Measurements from ENCODE around the gene ZNF555. TPM values are rescaled to one million over a fixed set of nuclear protein-coding genes. Genes with fewer than 3 reads are reported as not detected.

ZNF555 gene
- 22.1 TPM for total RNA-seq

DNA sequence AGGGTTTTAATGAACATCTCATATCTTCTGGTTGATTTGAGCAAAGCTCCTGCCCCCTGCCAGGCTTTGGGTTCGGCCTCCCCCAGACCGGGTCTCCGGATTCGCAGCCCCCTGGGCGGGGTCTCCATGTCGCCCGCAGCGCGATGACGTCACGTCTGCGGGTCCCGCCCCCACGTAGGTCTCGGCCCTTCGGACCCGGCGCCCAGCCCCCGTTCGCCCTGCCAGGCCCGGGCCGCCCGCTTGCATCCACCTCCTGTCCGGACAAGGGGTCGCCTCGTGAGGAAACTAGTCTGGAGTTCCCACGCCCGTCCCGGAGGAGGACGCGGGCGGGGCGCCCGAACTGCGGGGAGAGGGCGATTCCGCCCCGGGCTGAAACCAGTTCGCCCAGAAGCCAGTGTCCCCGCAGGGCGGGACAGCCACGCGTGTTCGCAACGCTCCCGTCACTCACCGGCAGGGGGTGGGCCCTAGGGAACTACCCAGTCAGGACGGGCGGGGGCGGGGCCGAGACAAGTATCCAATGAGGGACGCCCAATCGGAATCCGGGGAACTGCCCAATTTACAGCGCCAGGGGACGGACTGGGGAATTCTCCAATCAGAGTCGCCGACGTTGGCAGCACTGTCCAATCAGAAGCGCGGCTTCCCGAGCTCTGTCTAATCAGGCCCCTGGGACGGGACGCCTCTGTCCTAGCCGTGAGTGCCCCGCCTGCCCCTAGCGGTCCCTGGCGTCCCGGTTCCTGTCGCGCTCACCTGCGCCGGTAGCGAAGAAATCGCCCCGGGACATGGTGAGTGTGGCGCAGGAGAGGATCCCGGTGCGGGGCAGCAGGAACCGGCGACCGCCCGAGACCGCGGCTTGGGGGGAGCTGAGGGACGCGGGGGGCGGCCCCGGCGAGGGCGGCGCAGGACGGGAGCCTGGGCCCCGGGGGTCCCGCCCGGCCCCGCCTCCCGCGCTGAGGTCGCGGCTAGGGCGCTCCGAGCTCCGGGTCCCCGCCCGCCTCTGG is at the start of gene ZNF555:
TSS of gene ZNF555 (plus strand) at position 682 of the 998 bp plus-strand sequence. CDS start at position 780, 98 bp downstream.

DNA sequence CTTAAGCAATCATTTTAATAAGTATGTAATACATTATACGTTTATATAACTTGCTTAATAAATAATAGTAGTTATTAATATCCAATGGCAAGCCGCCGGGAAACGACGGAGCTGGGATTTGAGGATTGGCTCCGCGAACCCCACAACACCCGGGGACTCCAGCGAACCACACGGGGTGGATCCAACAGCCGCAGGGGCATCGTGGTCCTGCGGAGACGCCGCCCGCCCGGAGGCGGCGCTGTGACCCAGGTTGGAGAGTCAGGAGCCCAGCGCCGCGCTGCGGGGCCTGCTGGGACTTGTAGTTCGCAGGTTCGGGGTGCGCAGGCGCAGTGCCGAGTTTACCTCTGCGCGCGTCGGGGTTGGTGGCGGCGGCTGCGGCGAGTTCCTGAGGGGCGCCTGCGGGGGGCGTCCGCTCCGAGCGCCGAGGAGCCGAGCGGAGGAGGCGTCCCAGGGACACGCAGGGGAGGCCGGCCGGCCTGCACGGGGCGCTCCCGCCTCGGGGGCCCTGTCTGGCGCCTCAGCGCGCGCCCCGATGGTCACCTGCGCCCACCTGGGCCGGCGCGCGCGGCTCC is 21.6 kb upstream of the ZNF555 start, which contains the start of gene ZNF554:
TSS of gene ZNF554 (plus strand) at position 329 of the 572 bp plus-strand sequence. CDS start at position 533, 204 bp downstream.

DNA sequence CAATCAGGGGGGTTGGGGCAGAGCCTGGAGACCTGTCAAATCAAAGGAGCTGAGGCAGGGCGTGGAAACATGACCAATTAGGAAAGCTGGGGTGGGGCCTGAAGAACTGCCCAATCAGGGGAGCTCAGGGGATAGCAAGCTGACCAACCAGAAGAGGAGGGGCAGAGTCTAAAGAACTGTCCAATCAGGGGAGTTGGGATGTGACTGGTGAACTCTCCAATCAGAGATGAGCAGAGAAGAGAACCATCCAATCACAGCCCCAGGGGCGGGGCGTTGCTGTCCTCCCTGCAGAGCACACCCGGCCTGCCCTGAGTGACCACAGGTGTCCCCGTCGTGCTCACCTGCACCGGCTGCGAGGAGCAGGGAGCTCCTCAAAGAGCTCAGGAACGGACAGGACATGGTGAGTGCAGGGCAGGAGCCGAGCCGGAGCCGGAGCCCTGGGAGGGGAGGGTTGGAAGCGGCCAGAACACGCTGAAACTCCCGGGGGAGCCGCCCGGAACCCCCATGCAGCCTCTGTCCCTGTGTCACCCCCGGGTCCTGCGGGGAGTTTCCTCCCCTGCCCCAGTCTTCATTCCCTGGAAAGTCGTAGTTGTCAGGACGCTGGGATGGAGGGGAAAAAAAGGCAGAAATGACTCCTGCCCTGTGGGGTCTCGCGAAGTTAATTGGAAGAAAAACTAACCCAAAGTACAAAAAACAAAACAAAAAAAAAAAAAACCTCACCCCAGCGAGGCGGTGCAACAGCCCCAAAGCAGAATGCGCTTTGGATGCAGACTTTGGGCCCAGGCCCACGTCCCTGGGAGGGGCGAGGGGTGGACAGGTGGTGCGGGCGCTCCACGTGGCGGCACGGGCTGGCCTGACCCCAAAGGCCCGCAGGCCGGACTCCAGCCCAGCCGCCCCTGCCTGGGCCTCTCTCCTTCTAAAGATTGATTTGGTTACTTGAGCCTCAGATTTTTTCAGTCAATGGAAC is 26.0 kb downstream of the ZNF555 start, which contains the start of gene ZNF556:
TSS of gene ZNF556 (plus strand) at position 311 of the 967 bp plus-strand sequence. CDS start at position 398, 87 bp downstream.

DNA sequence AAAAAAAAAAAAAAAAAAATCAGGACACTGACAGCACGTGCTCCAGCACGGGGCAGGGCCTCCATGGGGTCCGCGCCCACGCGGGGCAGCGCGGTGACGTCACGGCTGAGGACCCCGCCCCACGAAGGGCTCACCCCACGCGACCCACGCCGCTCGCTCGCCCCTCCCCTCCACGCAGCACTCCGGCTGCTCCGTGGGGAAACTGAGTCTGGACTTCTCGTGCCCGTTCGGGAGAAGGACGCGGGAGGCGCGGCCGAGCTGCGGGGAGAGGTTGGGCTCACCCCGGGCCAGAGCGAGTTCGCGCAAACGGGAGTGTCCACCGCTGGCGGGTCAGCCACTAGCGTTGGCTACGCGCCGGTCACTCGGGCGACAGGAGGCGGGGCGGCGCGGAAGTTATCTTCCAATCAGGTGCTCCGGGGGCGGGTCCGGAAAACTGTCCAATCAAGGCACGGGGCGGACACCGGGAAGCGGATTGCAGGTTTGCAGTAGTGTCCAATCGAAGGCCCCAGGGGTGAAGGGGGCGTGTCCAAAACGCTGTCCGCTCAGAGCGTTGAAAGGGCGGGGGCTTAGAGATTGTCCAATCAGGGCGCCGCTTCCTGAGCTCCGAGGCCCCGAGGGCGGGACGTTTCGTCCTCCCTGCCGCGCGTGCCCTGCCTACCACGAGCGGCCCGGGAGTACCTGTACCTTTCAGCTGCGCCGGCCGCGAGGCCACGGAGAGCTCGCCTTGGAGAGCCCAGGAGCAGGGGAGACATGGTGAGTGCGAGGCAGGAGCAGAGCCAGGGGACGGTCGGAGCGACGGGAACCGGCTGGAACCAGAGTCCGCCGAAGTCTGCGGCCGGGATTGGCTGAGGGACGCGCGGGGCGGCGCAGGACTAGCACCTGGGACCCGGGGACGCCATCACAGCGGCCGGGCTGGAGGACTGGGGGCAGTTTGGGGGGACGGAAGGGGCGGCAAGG is 59.3 kb downstream of the ZNF555 start, which contains the start of gene ZNF57:
TSS of gene ZNF57 (plus strand) at position 633 of the 957 bp plus-strand sequence. CDS start at position 751, 118 bp downstream.

Other genes with a start within 250 kb of the ZNF555 start
- 26.8 TPM for gene GNG7, start 138.8 kb upstream of the ZNF555 start, total RNA-seq
- gene DIRAS1, start 120.1 kb upstream of the ZNF555 start, total RNA-seq = 43.6 TPM
- 33.9 TPM for gene SLC39A3, start 101.5 kb upstream of the ZNF555 start, total RNA-seq
- 40.6 TPM for gene SGTA, start 58.2 kb upstream of the ZNF555 start, total RNA-seq
- 29.3 TPM for gene THOP1, start 56.0 kb upstream of the ZNF555 start, total RNA-seq
- 15.9 TPM for gene ZNF554, start 21.6 kb upstream of the ZNF555 start, total RNA-seq
- 0.46 TPM for gene ZNF556, start 25.9 kb downstream of the ZNF555 start, total RNA-seq
- gene ZNF57, start 59.5 kb downstream of the ZNF555 start, total RNA-seq = 6.0 TPM
- 7.4 TPM for gene ZNF77, start 103.5 kb downstream of the ZNF555 start, total RNA-seq
- gene TLE6, start 136.1 kb downstream of the ZNF555 start, total RNA-seq = 3.9 TPM
- gene TLE2, start 187.8 kb downstream of the ZNF555 start, total RNA-seq = 27.2 TPM
- 160 TPM for gene TLE5, start 221.0 kb downstream of the ZNF555 start, total RNA-seq

All from diencephalon (tissue), 1 donor.